ENCODE measurements around the gene CD34. TPM values are rescaled to one million over a fixed set of nuclear protein-coding genes. Genes with fewer than 3 reads are reported as not detected.

The CD34 gene
- total RNA-seq, 6 experiments from 2014 or later, result 0.31 to 0.60 (median 0.52) TPM

- no peaks in the 10 kb centered on the region for H3K36me3 Mint-ChIP-seq (ENCODE audit: low read depth)
- no peak overlapping the region for H3K4me3 Mint-ChIP-seq
- H3K27me3 Mint-ChIP-seq (ENCODE audit: insufficient read depth), result peaks cover 26% of the 10 kb centered on the region
- no peak overlapping the region for H3K27ac Mint-ChIP-seq
- peaks cover 27% of the 10 kb centered on the region for H3K4me1 Mint-ChIP-seq (ENCODE audit: low read depth)
- no peak for TF ChIP-seq CTCF (IDR thresholded peaks at IDR 0.05)
- DNase-seq, result no peak
- no peaks in the 10 kb centered on the region for H3K9me3 Mint-ChIP-seq
These were observed 3.0 kb upstream of the CD34 start for GRCh38 chr1:207913951-207914350.

- H3K36me3 Mint-ChIP-seq (ENCODE audit: low read depth), result no peaks in the 10 kb centered on the region
- TF ChIP-seq CTCF (IDR thresholded peaks at IDR 0.05), result no peak
- H3K9me3 Mint-ChIP-seq, result no peaks in the 10 kb centered on the region
- H3K4me3 Mint-ChIP-seq, result no peak overlapping the region; the same call in 1 of the 2 replicates
- peak overlapping the region; percentile 37; the same call in 1 of the 2 replicates for H3K27ac Mint-ChIP-seq
- H3K27me3 Mint-ChIP-seq (ENCODE audit: insufficient read depth), result peaks cover 29% of the 10 kb centered on the region
- H3K4me1 Mint-ChIP-seq (ENCODE audit: low read depth), result peaks cover 27% of the 10 kb centered on the region
- DNase-seq, result no peak
These were observed 1.2 kb upstream of the CD34 start for GRCh38 chr1:207911856-207912760.

GRCh38 chr1:207909687-207910086 lies 1.2 kb downstream of the CD34 start:
- H3K27me3 Mint-ChIP-seq (ENCODE audit: insufficient read depth), result peaks cover 28% of the 10 kb centered on the region
- no peaks in the 10 kb centered on the region for H3K36me3 Mint-ChIP-seq (ENCODE audit: low read depth)
- H3K9me3 Mint-ChIP-seq, result no peaks in the 10 kb centered on the region
- TF ChIP-seq CTCF (IDR thresholded peaks at IDR 0.05), result no peak
- H3K4me3 Mint-ChIP-seq, result no peak overlapping the region
- H3K27ac Mint-ChIP-seq, result no peak overlapping the region
- H3K4me1 Mint-ChIP-seq (ENCODE audit: low read depth), result peaks cover 29% of the 10 kb centered on the region
- no peak for DNase-seq

GRCh38 chr1:207908107-207908734 lies 2.7 kb downstream of the CD34 start:
- TF ChIP-seq CTCF (IDR thresholded peaks at IDR 0.05), result no peak
- Mint-ChIP-seq H3K9me3 (no peaks in the 10 kb centered on the region), H3K36me3 (ENCODE audit: low read depth) (no peaks in the 10 kb centered on the region), H3K4me3 (no peak overlapping the region), H3K27ac (no peak overlapping the region), H3K4me1 (ENCODE audit: low read depth) (peaks cover 43% of the 10 kb centered on the region), H3K27me3 (ENCODE audit: insufficient read depth) (peaks cover 27% of the 10 kb centered on the region)
- no peak for DNase-seq

GRCh38 chr1:207904391-207904790 lies 6.5 kb downstream of the CD34 start:
- H3K9me3 Mint-ChIP-seq, result no peaks in the 10 kb centered on the region
- no peak overlapping the region for H3K4me3 Mint-ChIP-seq
- H3K4me1 Mint-ChIP-seq (ENCODE audit: low read depth), result peaks cover 16% of the 10 kb centered on the region; the same call in 1 of the 2 replicates
- H3K27me3 Mint-ChIP-seq (ENCODE audit: insufficient read depth), result peaks cover 7% of the 10 kb centered on the region; the same call in 1 of the 2 replicates
- no peak for DNase-seq
- H3K27ac Mint-ChIP-seq, result no peak overlapping the region
- H3K36me3 Mint-ChIP-seq (ENCODE audit: low read depth), result no peaks in the 10 kb centered on the region
- no peak for TF ChIP-seq CTCF (IDR thresholded peaks at IDR 0.05)
